GM12891 (cell line): ENCODE results near the gene PRODH2.

Source experiments
- PAX5 ChIP-seq: IDR thresholded peaks from 2 replicates; pipeline ENCODE4 v1.6.1; 2011; ENCODE audit warnings: low read length, moderate library complexity, mild to moderate bottlenecking; ENCODE audit not compliant: insufficient read depth, severe bottlenecking
- POLR2A ChIP-seq: IDR thresholded peaks from 2 replicates; pipeline ENCODE4 v1.6.1; 2011; ENCODE audit warnings: low read depth, low read length, control low read depth
- POLR2AphosphoS5 ChIP-seq: IDR thresholded peaks from 2 replicates; pipeline ENCODE4 v1.6.1; 2011; ENCODE audit warnings: low read depth, low read length, control low read depth
- SPI1 ChIP-seq: IDR thresholded peaks from 2 replicates; pipeline ENCODE4 v1.6.1; 2011; ENCODE audit warnings: low read depth, low read length, control low read depth

- TF ChIP-seq POLR2A: no peak
- TF ChIP-seq POLR2AphosphoS5: no peak
- TF ChIP-seq SPI1: no peak
- no peak for TF ChIP-seq PAX5
These were observed 62.5 kb downstream of the PRODH2 start for GRCh38 chr19:35750167-35750566.
